ENCODE measurements around the gene XAF1.

GRCh38 chr17:6713918-6714271 lies 42.0 kb upstream of the XAF1 start:
- TF ChIP-seq HDGF (IDR thresholded peaks at IDR 0.05) (no peak), ZNF12 (CRISPR knock-in tag; IDR thresholded peaks at IDR 0.05) (no peak), EP300 (IDR thresholded peaks at IDR 0.05; ENCODE audit: low read length) (no peak), ETV6 (IDR thresholded peaks at IDR 0.05; ENCODE audit: borderline replicate concordance in 1 of 2, low read depth in 2 of 2, low read length in 1 of 2) (no peak), ETV6 (CRISPR knock-in tag; IDR thresholded peaks at IDR 0.05; ENCODE audit: borderline replicate concordance) (no peak), POLR2AphosphoS5 (IDR thresholded peaks at IDR 0.05; ENCODE audit: control insufficient read depth, insufficient read depth, low read depth, low read length) (no peak)

Measured in K562 (cell line).